ENCODE data around the gene BTBD7.

BTBD7 gene

GRCh38 chr14:93328546-93328945, 4.3 kb downstream of the BTBD7 start:
- no peak for DNase-seq

- no peak for DNase-seq
These were observed 6.6 kb downstream of the BTBD7 start for GRCh38 chr14:93326196-93326595.

- no peak for DNase-seq
These were observed 9.1 kb downstream of the BTBD7 start for GRCh38 chr14:93323600-93324174.

GRCh38 chr14:93322929-93323599, 9.8 kb downstream of the BTBD7 start:
- DNase-seq, result no peak

GRCh38 chr14:93320489-93320888, 12.3 kb downstream of the BTBD7 start:
- DNase-seq, result no peak

GRCh38 chr14:93319958-93320357, 12.9 kb downstream of the BTBD7 start:
- DNase-seq, result no peak

- DNase-seq, result no peak
These were observed 13.3 kb downstream of the BTBD7 start for GRCh38 chr14:93319494-93319893.

- no peak for DNase-seq
These were observed 13.9 kb downstream of the BTBD7 start for GRCh38 chr14:93318927-93319326.

- DNase-seq, result no peak
These were observed 14.7 kb downstream of the BTBD7 start for GRCh38 chr14:93317875-93318807.

GRCh38 chr14:93317210-93317874, 15.5 kb downstream of the BTBD7 start:
- DNase-seq, result no peak

- DNase-seq, result no peak
These were observed 16.1 kb downstream of the BTBD7 start for GRCh38 chr14:93316716-93317115.

GRCh38 chr14:93315575-93315974, 17.3 kb downstream of the BTBD7 start:
- no peak for DNase-seq

GRCh38 chr14:93311082-93311481, 21.8 kb downstream of the BTBD7 start:
- DNase-seq, result no peak

GRCh38 chr14:93309427-93309966, 23.3 kb downstream of the BTBD7 start:
- no peak for DNase-seq

GRCh38 chr14:93308686-93309345, 24.0 kb downstream of the BTBD7 start:
- DNase-seq, result no peak

GRCh38 chr14:93306812-93307211, 26.0 kb downstream of the BTBD7 start:
- no peak for DNase-seq

GRCh38 chr14:93305725-93306418, 27.0 kb downstream of the BTBD7 start:
- no peak for DNase-seq

GRCh38 chr14:93304771-93305170, 28.1 kb downstream of the BTBD7 start:
- DNase-seq, result no peak

- DNase-seq, result no peak
These were observed 29.2 kb downstream of the BTBD7 start for GRCh38 chr14:93303659-93304058.

- no peak for DNase-seq
These were observed 29.9 kb downstream of the BTBD7 start for GRCh38 chr14:93302688-93303581.

All from DMS53 (cell line).